Heart left ventricle (tissue), 13 donors: Measurements from ENCODE around the gene INO80.

ENCODE experiments used
- CTCF ChIP-seq, 12 donors: fragments of 200-600 bp; sonication (generic) in 4 of 12; IDR thresholded peaks; one replicate each; pipeline versions ENCODE4 v1.5.0 to v1.8.0; 2018 to 2022; ENCODE audit warnings: antibody characterized with exemption in 12 of 12, mild to moderate bottlenecking in 5 of 12
- POLR2A ChIP-seq, 2 donors: fragments of 450-650 bp; IDR thresholded peaks; one replicate each; pipeline ENCODE4 v1.6.1; 2017; ENCODE audit warnings: antibody characterized with exemption in 2 of 2, mild to moderate bottlenecking in 2 of 2, moderate library complexity in 2 of 2
- donor health status: ischemic (EF 13 %, LVEDD 7.1; RV severe dilation, severe dysfunction).
- donor health status: DM: no; HTN: yes; CAD: no.
- donor health status: DM: no; HTN: no; CAD: no.
- donor health status: ischemic (EF 25% LVEDD 6.9; RV normal size, moderate dysfunction).
- donor health status: ischemic (EF 25% LVEDD 5.7; RV mildly dilated, moderate dysfunction).
- donor health status: ischemic (EF 35%, LVEDD 5.7; RV mildly dilated, moderate dysfunction).
- donor health status: nonischemic (EF 11% LVEDD 7.7; RV severe dilation, severe dysfunction).
- donor health status: DM: yes; HTN: yes; CAD: no.
- donor health status: PGD.
- donor health status: ischemic (EF 29% LVEDD 5.4; RV normal size, mild dysfunction).
- donor health status: nonischemic (EF 23%, LVEDD 6.1; RV moderate dilation, normal function).

GRCh38 chr15:40933517-40933902 is 182.6 kb downstream of the INO80 start:
- TF ChIP-seq CTCF (IDR thresholded peaks at IDR 0.05) (no peak), POLR2A (IDR thresholded peaks at IDR 0.05) (no peak)
